Ovary (tissue), 3 donors: ENCODE results near the gene BTN3A1.
"Not testable (repeated sequence)": the region's sequence is repeated elsewhere in the genome, so short reads cannot be mapped to it uniquely, and the experiment has no call there.

Experiments used
- CTCF ChIP-seq, 3 donors: fragments of 450-650 bp in 2 of 3; fragments of 200-600 bp in 1 of 3; IDR thresholded peaks; one replicate each; pipeline versions ENCODE4 v1.5.1 to v1.8.0; 2016 to 2022; ENCODE audit warnings: antibody characterized with exemption in 3 of 3, mild to moderate bottlenecking in 1 of 3
- EP300 ChIP-seq: sonication (generic); formaldehyde crosslinking; IDR thresholded peaks from one replicate; pipeline ENCODE4 v1.6.1; 2017; ENCODE audit warnings: antibody characterized with exemption
- donor health status: DM: no; HTN: no; CAD: no.

- TF ChIP-seq CTCF (IDR thresholded peaks at IDR 0.05); EP300: not testable (repeated sequence)
Measured at GRCh38 chr6:26418795-26419194, 16.7 kb downstream of the BTN3A1 start.
